Esophagus (tissue), 2 donors: ENCODE data around the gene NRGN. TPM values are rescaled to one million over a fixed set of nuclear protein-coding genes. Genes with fewer than 3 reads are reported as not detected.

ENCODE experiments used
- H3K27ac ChIP-seq, 2 donors: one replicate each; pipeline ENCODE4 v1.5.1; 2013; ENCODE audit warnings: low read depth in 2 of 2, mild to moderate bottlenecking in 2 of 2, inconsistent platforms in 1 of 2, low read length in 1 of 2, moderate library complexity in 1 of 2
- H3K27me3 ChIP-seq, 2 donors: one replicate each; pipeline ENCODE4 v1.6.1; 2013; ENCODE audit warnings: low read length in 2 of 2, control low read depth in 1 of 2, mild to moderate bottlenecking in 1 of 2; ENCODE audit not compliant: insufficient read depth in 2 of 2, control insufficient read depth in 1 of 2
- H3K36me3 ChIP-seq, 2 donors: one replicate each; pipeline ENCODE4 v1.6.1; 2013; ENCODE audit warnings: low read length in 1 of 2; ENCODE audit not compliant: control insufficient read depth in 2 of 2, insufficient read depth in 2 of 2
- H3K4me1 ChIP-seq, 2 donors: one replicate each; pipeline ENCODE4 v1.6.1; 2013; ENCODE audit warnings: low read length in 1 of 2; ENCODE audit not compliant: control insufficient read depth in 2 of 2, insufficient read depth in 2 of 2
- H3K4me3 ChIP-seq, 2 donors: one replicate each; pipeline ENCODE4 v1.5.1; 2013; ENCODE audit warnings: low read length in 2 of 2, mild to moderate bottlenecking in 2 of 2, low read depth in 1 of 2, moderate library complexity in 1 of 2
- H3K9me3 ChIP-seq, 2 donors: one replicate each; pipeline ENCODE4 v1.6.1; 2013; ENCODE audit warnings: mild to moderate bottlenecking in 2 of 2, low read depth in 1 of 2, low read length in 1 of 2, moderate library complexity in 1 of 2; ENCODE audit not compliant: control insufficient read depth in 2 of 2, insufficient read depth in 1 of 2
- WGBS, 2 donors: extraction: QIAGEN DNeasy Blood & Tissue Kit; methylation state at CpG; one replicate each; pipeline ENCODE4 v1.1.7; 2013; 5-methylcytosine and 5-hydroxymethylcytosine counted together
- polyA plus RNA-seq, 2 donors: library from polyadenylated mRNA; stranded (reverse); fragments of 200-250 nt; gene quantifications; one replicate each; pipeline ENCODE4 v1.2.3, GENCODE V29; 2013
- donor health status: healthy with polysubstance abuse.
- donor health status: Bipolar disorder and iron deficiency.

The NRGN gene
- polyA plus RNA-seq, 2 donors: 1.6 to 3.1 TPM

GRCh38 chr11:124747406-124748099 lies 7.8 kb downstream of the NRGN start:
- Histone ChIP-seq H3K4me1 (peaks cover 4 to 9% of the 10 kb centered on the region in 2 donors), H3K36me3 (no peaks in the 10 kb centered on the region), H3K4me3 (peak overlapping the region; percentile 3 to 53), H3K27ac (peak overlapping the region; percentile 73 to 74), H3K9me3 (no peaks in the 10 kb centered on the region), H3K27me3 (no peaks in the 10 kb centered on the region)
- WGBS, 2 donors: 66 to 68% methylated on average over 14 of the region's 14 CpGs

- Histone ChIP-seq H3K4me3 (peak overlapping the region; percentile 12 to 37), H3K4me1 (peaks cover 4 to 11% of the 10 kb centered on the region in 2 donors), H3K36me3 (no peaks in the 10 kb centered on the region), H3K27me3 (no peaks in the 10 kb centered on the region), H3K27ac (peak overlapping the region; percentile 73 to 74), H3K9me3 (no peaks in the 10 kb centered on the region)
- WGBS, 2 donors: 68 to 72% methylated on average over 7 of the region's 7 CpGs
Observed at GRCh38 chr11:124748100-124748418, 8.3 kb downstream of the NRGN start.

- peaks cover 4 to 11% of the 10 kb centered on the region in 2 donors for H3K4me1 ChIP-seq
- H3K27me3 ChIP-seq: no peaks in the 10 kb centered on the region
- no peaks in the 10 kb centered on the region for H3K36me3 ChIP-seq
- peak overlapping the region; percentile 73 to 74 for H3K27ac ChIP-seq
- H3K9me3 ChIP-seq: no peaks in the 10 kb centered on the region
- peak overlapping the region; percentile 12 to 37 for H3K4me3 ChIP-seq
- 50 to 57% methylated on average over 12 of the region's 12 CpGs for WGBS, 2 donors
Observed at GRCh38 chr11:124748481-124749343, 9.0 kb downstream of the NRGN start.

- H3K27me3 ChIP-seq: no peaks in the 10 kb centered on the region
- peaks cover 4 to 11% of the 10 kb centered on the region in 2 donors for H3K4me1 ChIP-seq
- 77 to 79% methylated on average over 1 of the region's 1 CpG for WGBS, 2 donors
- H3K4me3 ChIP-seq: no peak overlapping the region
- H3K36me3 ChIP-seq: no peaks in the 10 kb centered on the region
- H3K9me3 ChIP-seq: no peaks in the 10 kb centered on the region
- peak overlapping the region; percentile 31 to 66 for H3K27ac ChIP-seq
Observed at GRCh38 chr11:124749912-124750311, 10.2 kb downstream of the NRGN start.

GRCh38 chr11:124751391-124751740 lies 11.6 kb downstream of the NRGN start:
- Histone ChIP-seq H3K27ac (no peak overlapping the region), H3K4me3 (peak overlapping the region; percentile 27 to 29), H3K36me3 (no peaks in the 10 kb centered on the region), H3K4me1 (peaks cover 0 to 5% of the 10 kb centered on the region in 2 donors), H3K9me3 (no peaks in the 10 kb centered on the region), H3K27me3 (no peaks in the 10 kb centered on the region)
- 54 to 61% methylated on average over 11 of the region's 11 CpGs for WGBS, 2 donors

- 31 to 38% methylated on average over 35 to 42 of the region's 42 CpGs for WGBS, 2 donors
- peaks cover 0 to 5% of the 10 kb centered on the region in 2 donors for H3K4me1 ChIP-seq
- H3K36me3 ChIP-seq: no peaks in the 10 kb centered on the region
- H3K4me3 ChIP-seq: peak within 1 kb of the TSS; percentile 27 to 29
- H3K27ac ChIP-seq: no peak within 1 kb of the TSS
- no peaks in the 10 kb centered on the region for H3K27me3 ChIP-seq
- no peaks in the 10 kb centered on the region for H3K9me3 ChIP-seq
Observed at GRCh38 chr11:124751741-124752470, 12.2 kb downstream of the NRGN start, which contains the start of gene VSIG2. Gene VSIG2 (minus strand): TSS chr11:124752255. CDS start chr11:124752137, 118 bp downstream.

- H3K27me3 ChIP-seq: no peaks in the 10 kb centered on the region
- no peak overlapping the region for H3K27ac ChIP-seq
- H3K4me1 ChIP-seq: peaks cover 0 to 5% of the 10 kb centered on the region in 2 donors
- no peaks in the 10 kb centered on the region for H3K36me3 ChIP-seq
- WGBS, 2 donors: 59 to 66% methylated on average over 10 of the region's 10 CpGs
- H3K4me3 ChIP-seq: peak overlapping the region; percentile 27 to 29
- H3K9me3 ChIP-seq: no peaks in the 10 kb centered on the region
Observed at GRCh38 chr11:124752471-124753102, 12.8 kb downstream of the NRGN start.

GRCh38 chr11:124753205-124753604 lies 13.5 kb downstream of the NRGN start:
- Histone ChIP-seq H3K4me3 (no peak overlapping the region), H3K9me3 (no peaks in the 10 kb centered on the region), H3K27ac (no peak overlapping the region), H3K27me3 (no peaks in the 10 kb centered on the region), H3K36me3 (no peaks in the 10 kb centered on the region), H3K4me1 (peaks cover 0 to 7% of the 10 kb centered on the region in 2 donors)

GRCh38 chr11:124753624-124754023 lies 13.9 kb downstream of the NRGN start:
- no peak overlapping the region for H3K27ac ChIP-seq
- no peaks in the 10 kb centered on the region for H3K27me3 ChIP-seq
- H3K9me3 ChIP-seq: no peaks in the 10 kb centered on the region
- H3K36me3 ChIP-seq: no peaks in the 10 kb centered on the region
- no peak overlapping the region for H3K4me3 ChIP-seq
- 93 to 94% methylated on average over 7 of the region's 7 CpGs for WGBS, 2 donors
- H3K4me1 ChIP-seq: peaks cover 0 to 8% of the 10 kb centered on the region in 2 donors
